Adrenal gland (tissue), 12 donors: ENCODE data around the gene WDR35. TPM values are rescaled to one million over a fixed set of nuclear protein-coding genes. Genes with fewer than 3 reads are reported as not detected.
A peak's percentile ranks its signal among the peaks of the same experiment; 100 is the strongest.

Experiments
- DNase-seq, 7 donors: peaks; one replicate each; pipeline ENCODE4 v3.0.0-alpha.2; 2019 to 2020
- H3K27ac ChIP-seq, 5 donors: fragments of 200-600 bp; sonication (generic) in 4 of 5; 1 replicate in 3 of 5; 2 replicates in 2 of 5; pipeline versions ENCODE4 v1.5.1 to v1.8.0; 2016 to 2020; ENCODE audit warnings: mild to moderate bottlenecking in 1 of 5
- H3K27me3 ChIP-seq: fragments of 200-600 bp; 2 replicates; pipeline ENCODE4 v1.8.0; 2021
- H3K36me3 ChIP-seq, 2 donors: fragments of 200-600 bp; replicated peaks in 1 of 2; 1 replicate in 1 of 2; 2 replicates in 1 of 2; pipeline versions ENCODE4 v1.5.1 to v1.8.0; 2018 to 2022
- H3K4me1 ChIP-seq, 2 donors: fragments of 200-600 bp; replicated peaks in 1 of 2; 1 replicate in 1 of 2; 2 replicates in 1 of 2; pipeline versions ENCODE4 v1.5.1 to v1.8.0; 2018 to 2021
- H3K4me3 ChIP-seq, 4 donors: fragments of 200-600 bp; sonication (generic) in 3 of 4; one replicate each; pipeline ENCODE4 v1.5.1; 2016 to 2018
- H3K9me3 ChIP-seq, 3 donors: fragments of 200-600 bp; sonication (generic) in 1 of 3; replicated peaks in 1 of 3; 1 replicate in 2 of 3; 2 replicates in 1 of 3; pipeline versions ENCODE4 v1.5.1 to v1.8.0; 2016 to 2021
- CTCF ChIP-seq, 6 experiments: fragments of 450-650 bp in 4 of 6; fragments of 200-600 bp in 2 of 6; sonication (generic) in 1 of 6; IDR thresholded peaks; 1 replicate in 5 of 6; 2 replicates in 1 of 6; pipeline versions ENCODE4 v1.5.1 to v1.8.0; 2016 to 2021; ENCODE audit warnings: antibody characterized with exemption in 6 of 6, mild to moderate bottlenecking in 2 of 6, moderate library complexity in 1 of 6
- POLR2A ChIP-seq, 2 donors: fragments of 450-650 bp; IDR thresholded peaks; one replicate each; pipeline ENCODE4 v1.6.1; 2017; ENCODE audit warnings: antibody characterized with exemption in 2 of 2, mild to moderate bottlenecking in 2 of 2, moderate library complexity in 1 of 2
- WGBS, 4 donors: extraction: QIAGEN DNeasy Blood & Tissue Kit in 2 of 4; methylation state at CpG; one replicate each; pipeline versions ENCODE4 v1.1.5 to v1.1.7; 2013 to 2017; 5-methylcytosine and 5-hydroxymethylcytosine counted together
- intact Hi-C, 2 donors: fragments of 100-400 bp; cut with DNase I; formaldehyde crosslinking; loops; one replicate each; pipeline versions ENCODE4 v1.14.1 to v1.15.0; 2022 to 2023
- polyA plus RNA-seq, 3 donors: library from polyadenylated mRNA; stranded (reverse); fragments of 200-250 nt in 2 of 3; fragments of 350-450 nt in 1 of 3; fragmentation: Illumina TruSeq in 1 of 3; extraction: RNeasy Lipid Tissue Mini Kit (QIAGEN cat#74804) in 1 of 3; gene quantifications; one replicate each; pipeline ENCODE4 v1.2.3, GENCODE V29; 2013 to 2014
- total RNA-seq, 9 donors: library from RNA; depleted of rRNA in 4 of 9; stranded (reverse); fragments of >200 nt in 4 of 9; fragments of 120-200 nt in 1 of 9; fragmentation: NEBNext Ultra II Directional in 1 of 9; extraction: Animal tissue kit (Norgen Biotek cat#: 25700) in 1 of 9; gene quantifications; one replicate each; pipeline versions ENCODE4 v1.1.0 to v1.2.4, GENCODE V29; 2013 to 2023
- donor health status: healthy with polysubstance abuse.
- donor health status: Bipolar disorder and iron deficiency.
- donor health status: DM: yes; HTN: yes; CAD: no.
- donor health status: DM: no; HTN: no; CAD: no.
- donor health status: DM: no; HTN: no; CAD: no.
- donor health status: DM: yes; HTN: yes; CAD: no.

The WDR35 gene
- total and polyA plus RNA-seq, 12 donors: 3.7 to 14.4 (median 9.9) TPM

GRCh38 chr2:19916385-19916950 is 73.4 kb downstream of the WDR35 start:
- DNase-seq: no peak
- TF ChIP-seq POLR2A (IDR thresholded peaks at IDR 0.05) (no peak), CTCF (IDR thresholded peaks at IDR 0.05) (no peak)
- WGBS, 4 donors: 86 to 100% (median 90%) methylated on average over 3 to 6 of the region's 6 CpGs
- Histone ChIP-seq H3K4me1 (no peaks in the 10 kb centered on the region), H3K27ac (no peak overlapping the region), H3K4me3 (no peak overlapping the region), H3K27me3 (no peaks in the 10 kb centered on the region), H3K9me3 (no peaks in the 10 kb centered on the region), H3K36me3 (no peaks in the 10 kb centered on the region)
- intact Hi-C loops: no loop called here

GRCh38 chr2:19914266-19914975 is 75.5 kb downstream of the WDR35 start:
- TF ChIP-seq POLR2A (IDR thresholded peaks at IDR 0.05) (no peak), CTCF (IDR thresholded peaks at IDR 0.05) (no peak)
- intact Hi-C loops: no loop called here
- WGBS, 4 donors: 83 to 97% (median 91%) methylated on average over 1 of the region's 1 CpG
- Histone ChIP-seq H3K4me3 (no peak overlapping the region), H3K27ac (no peak overlapping the region), H3K4me1 (no peaks in the 10 kb centered on the region), H3K27me3 (no peaks in the 10 kb centered on the region), H3K36me3 (no peaks in the 10 kb centered on the region), H3K9me3 (no peaks in the 10 kb centered on the region)
- DNase-seq: no peak

GRCh38 chr2:19911808-19912509 is 77.9 kb downstream of the WDR35 start:
- Histone ChIP-seq H3K27me3 (no peaks in the 10 kb centered on the region), H3K4me3 (no peak overlapping the region), H3K36me3 (no peaks in the 10 kb centered on the region), H3K4me1 (no peaks in the 10 kb centered on the region), H3K27ac (no peak overlapping the region), H3K9me3 (no peaks in the 10 kb centered on the region)
- no peak for DNase-seq
- TF ChIP-seq POLR2A (IDR thresholded peaks at IDR 0.05) (no peak), CTCF (IDR thresholded peaks at IDR 0.05) (no peak)
- intact Hi-C loops: no loop called here
- WGBS, 4 donors: 95 to 97% (median 96%) methylated on average over 9 of the region's 9 CpGs

GRCh38 chr2:19902216-19902740 is 87.6 kb downstream of the WDR35 start:
- Histone ChIP-seq H3K27me3 (no peaks in the 10 kb centered on the region), H3K36me3 (no peaks in the 10 kb centered on the region), H3K9me3 (no peaks in the 10 kb centered on the region), H3K27ac (peak overlapping the region; percentile 58 to 94 (median 93)), H3K4me1 (peaks cover 0 to 40% of the 10 kb centered on the region in 2 donors), H3K4me3 (peak overlapping the region; percentile 64 to 83 (median 74))
- TF ChIP-seq POLR2A (IDR thresholded peaks at IDR 0.05) (no peak), CTCF (IDR thresholded peaks at IDR 0.05) (no peak)
- 1 to 2% (median 1%) methylated on average over 20 to 21 of the region's 21 CpGs for WGBS, 4 donors
- DNase-seq: peak in 1 of 7 donors; percentile 21
- intact Hi-C loops: no loop called here
